PC-3 (cell line): ENCODE results near the gene IL1RAPL2. TPM values are rescaled to one million over a fixed set of nuclear protein-coding genes. Genes with fewer than 3 reads are reported as not detected.
"Not testable (repeated sequence)": the region's sequence is repeated elsewhere in the genome, so short reads cannot be mapped to it uniquely, and the experiment has no call there.

Source experiments
- ATAC-seq: fragments of 200-7000 bp; cut with Tn5 transposase; 2 replicates; pipeline ENCODE4 v1.9.1; 2020; ENCODE audit warnings: mild to moderate bottlenecking, moderate library complexity
- BruUV-seq: library from RNA; stranded (reverse); fragments of 400-500 nt; replicated peaks from 2 replicates; lab custom pipeline; 2021; lab: Mats Ljungman, UMichigan
- CTCF ChIA-PET: fragments of 300-600 bp; sonication (Branson Sonifier 250); formaldehyde crosslinking; loops from one replicate; lab custom pipeline; 2022; ENCODE audit warnings: antibody characterized with exemption; lab: Charles Lee
- POLR2A ChIA-PET: fragments of 300-600 bp; sonication (Branson Sonifier 250); formaldehyde crosslinking; loops from one replicate; lab custom pipeline; 2022; ENCODE audit warnings: antibody characterized with exemption; ENCODE audit not compliant: unreplicated experiment; lab: Charles Lee
- DNase-seq: peaks from one replicate; pipeline ENCODE4 v3.0.0-alpha.2; 2015
- H2AFZ ChIP-seq: fragments of 300-600 bp; sonication (generic); 2 replicates; pipeline ENCODE4 v1.6.0; 2016; ENCODE audit warnings: antibody characterized with exemption, low read length
- H3F3A ChIP-seq: fragments of 300-600 bp; sonication (generic); one replicate; pipeline ENCODE4 v1.6.0; 2017; ENCODE audit warnings: antibody characterized with exemption, low read length, control low read depth, mild to moderate bottlenecking; ENCODE audit not compliant: unreplicated experiment
- H3K27ac ChIP-seq: fragments of 300-600 bp; sonication (generic); 2 replicates; pipeline ENCODE4 v1.5.1; 2016; ENCODE audit warnings: mild to moderate bottlenecking, low read length
- H3K27me3 ChIP-seq: fragments of 300-600 bp; sonication (generic); 2 replicates; pipeline ENCODE4 v1.6.1; 2016; ENCODE audit warnings: low read length, mixed read lengths
- H3K36me3 ChIP-seq: fragments of 300-600 bp; sonication (generic); 2 replicates; pipeline ENCODE4 v1.6.1; 2016; ENCODE audit warnings: low read depth, mixed run types, low read length, mixed read lengths
- H3K4me1 ChIP-seq: fragments of 300-600 bp; sonication (generic); 2 replicates; pipeline ENCODE4 v1.5.1; 2016; ENCODE audit warnings: low read length; ENCODE audit not compliant: insufficient read depth
- H3K4me2 ChIP-seq: fragments of 300-600 bp; sonication (generic); 2 replicates; pipeline ENCODE4 v1.6.0; 2016; ENCODE audit warnings: low read length
- H3K4me3 ChIP-seq: fragments of 300-600 bp; sonication (generic); 2 replicates; pipeline ENCODE4 v1.5.1; 2016; ENCODE audit warnings: mild to moderate bottlenecking, low read length, mixed read lengths
- H3K79me2 ChIP-seq: fragments of 300-600 bp; sonication (generic); 2 replicates; pipeline ENCODE4 v1.6.1; 2017; ENCODE audit warnings: low read length, mixed read lengths
- H3K9ac ChIP-seq: fragments of 300-600 bp; sonication (generic); 2 replicates; pipeline ENCODE4 v1.6.0; 2016; ENCODE audit warnings: mild to moderate bottlenecking, low read length
- H3K9me2 ChIP-seq: fragments of 300-600 bp; sonication (generic); replicated peaks from 2 replicates; pipeline ENCODE4 v1.6.1; 2016; ENCODE audit warnings: mixed run types, low read length, mixed read lengths
- H3K9me3 ChIP-seq: fragments of 300-600 bp; sonication (generic); 2 replicates; pipeline ENCODE4 v1.6.1; 2016; ENCODE audit warnings: low read length, mixed read lengths
- H4K20me1 ChIP-seq: fragments of 300-600 bp; sonication (generic); 2 replicates; pipeline ENCODE4 v1.6.1; 2016; ENCODE audit warnings: low read length, mixed read lengths
- CTCF ChIP-seq: fragments of 300-600 bp; sonication (generic); conservative IDR thresholded peaks from 2 replicates; pipeline ENCODE4 v1.5.1; 2017; ENCODE audit warnings: antibody characterized with exemption, low read depth, mild to moderate bottlenecking, low read length
- EZH2 ChIP-seq: fragments of 300-600 bp; sonication (generic); IDR thresholded peaks from one replicate; pipeline ENCODE4 v1.6.1; 2017; ENCODE audit warnings: antibody characterized with exemption, mild to moderate bottlenecking, low read length; ENCODE audit not compliant: unreplicated experiment
- EZH2phosphoT487 ChIP-seq: fragments of 300-600 bp; sonication (generic); IDR thresholded peaks from 2 replicates; pipeline ENCODE4 v1.6.1; 2018; ENCODE audit warnings: mild to moderate bottlenecking, antibody characterized with exemption, low read length, borderline replicate concordance
- intact Hi-C: fragments of 100-400 bp; cut with micrococcal nuclease; formaldehyde crosslinking; loops from 2 replicates; pipeline ENCODE4 v1.9.0; 2023
- total RNA-seq: library from RNA; depleted of rRNA; stranded (reverse); fragments of >200 nt; gene quantifications from 2 replicates; pipeline ENCODE4 v1.2.3, GENCODE V29; 2014

IL1RAPL2 gene
- total RNA-seq, 1 experiment from 2014 or later = 0.62 TPM

GRCh38 chrX:105803891-105804290 lies 1237.9 kb downstream of the IL1RAPL2 start:
- intact Hi-C loops = no loop called here

GRCh38 chrX:105805655-105806054 lies 1239.7 kb downstream of the IL1RAPL2 start:
- DNase-seq, H4K20me1 ChIP-seq, H3K27me3 ChIP-seq, H3K36me3 ChIP-seq, H3K9ac ChIP-seq, ATAC-seq, intact Hi-C loops, BruUV-seq, CTCF ChIA-PET, H3K4me2 ChIP-seq, H3K9me3 ChIP-seq, H3K4me3 ChIP-seq, H3K79me2 ChIP-seq, H3K9me2 ChIP-seq, H3K27ac ChIP-seq, H2AFZ ChIP-seq, H3K4me1 ChIP-seq, POLR2A ChIA-PET, H3F3A ChIP-seq: not testable (repeated sequence)

More at GRCh38 chrX:105803891-105804290, 1237.9 kb downstream of the IL1RAPL2 start:
- no peaks in the 10 kb centered on the region for H3K9me2 ChIP-seq
- no peak for DNase-seq
- H3K4me1 ChIP-seq = no peaks in the 10 kb centered on the region
- H4K20me1 ChIP-seq = no peaks in the 10 kb centered on the region
- no TSS peak for BruUV-seq
- no peak overlapping the region for H3K27ac ChIP-seq
- H3K79me2 ChIP-seq = no peaks in the 10 kb centered on the region
- no peaks in the 10 kb centered on the region for H3K9me3 ChIP-seq
- no peak overlapping the region for H3K4me3 ChIP-seq
- no peak overlapping the region for H3K4me2 ChIP-seq
- no peaks in the 10 kb centered on the region for H3K27me3 ChIP-seq
- TF ChIP-seq EZH2 (no peak), EZH2phosphoT487 (no peak), CTCF (no peak)
- ChIA-PET POLR2A (no interaction called here), CTCF (no interaction called here)
- H3K9ac ChIP-seq = no peak overlapping the region
- H3F3A ChIP-seq = no peaks in the 10 kb centered on the region
- no peak for ATAC-seq
- H2AFZ ChIP-seq = no peak overlapping the region
- no peaks in the 10 kb centered on the region for H3K36me3 ChIP-seq

DNA sequence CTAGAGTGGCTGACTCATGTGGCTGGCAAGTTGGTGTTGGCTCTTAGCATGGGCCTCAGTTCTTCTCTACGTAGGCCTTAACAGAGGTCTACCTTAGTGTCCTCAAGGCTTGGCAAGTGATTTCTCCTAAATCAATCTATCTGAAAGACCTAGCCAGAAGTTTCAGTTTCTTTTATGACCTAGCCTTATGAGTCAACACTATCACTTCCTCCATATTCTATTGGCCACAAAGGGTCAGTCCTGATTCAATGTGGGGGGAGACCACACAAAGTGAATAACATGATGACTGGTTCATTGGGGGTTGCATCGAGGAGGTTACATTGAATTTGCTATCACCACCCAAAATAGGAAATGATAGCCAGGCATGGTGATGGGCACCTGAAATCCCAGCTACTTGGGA lies 1250.5 kb downstream of the IL1RAPL2 start:
- H3K4me3 ChIP-seq = no peak overlapping the region
- no peak overlapping the region for H3K4me2 ChIP-seq
- H3K27ac ChIP-seq = no peak overlapping the region
- H3K27me3 ChIP-seq = no peaks in the 10 kb centered on the region
- ATAC-seq (no peak), DNase-seq (no peak)
- intact Hi-C loops = no loop called here
- no peaks in the 10 kb centered on the region for H3K4me1 ChIP-seq
- BruUV-seq = no TSS peak
- no peak overlapping the region for H3K9ac ChIP-seq
- H3K79me2 ChIP-seq = no peaks in the 10 kb centered on the region
- TF ChIP-seq EZH2 (no peak), EZH2phosphoT487 (no peak), CTCF (no peak)
- no peaks in the 10 kb centered on the region for H3K9me2 ChIP-seq
- CTCF ChIA-PET = no interaction called here
- H3F3A ChIP-seq = no peaks in the 10 kb centered on the region
- no peaks in the 10 kb centered on the region for H3K36me3 ChIP-seq
- H2AFZ ChIP-seq = no peak overlapping the region
- POLR2A ChIA-PET = no interaction called here
- no peaks in the 10 kb centered on the region for H4K20me1 ChIP-seq
- H3K9me3 ChIP-seq = no peaks in the 10 kb centered on the region
